Measurements from ENCODE around the gene TJP3. TPM values are rescaled to one million over a fixed set of nuclear protein-coding genes. Genes with fewer than 3 reads are reported as not detected.

TJP3 gene
- total RNA-seq, 2 donors from 2014 or later = 0.10 TPM; not detected in 1

GRCh38 chr19:3669947-3670795 lies 38.0 kb upstream of the TJP3 start:
- DNase-seq (ENCODE audit: low spot score) = peak; percentile 96
- intact Hi-C loops (cut with DNase I) = no loop called here

GRCh38 chr19:3670796-3671679 lies 37.1 kb upstream of the TJP3 start:
- DNase-seq (ENCODE audit: low spot score) = peak; percentile 96
- intact Hi-C loops (cut with DNase I) = no loop called here

GRCh38 chr19:3671680-3672574 lies 36.3 kb upstream of the TJP3 start:
- DNase-seq (ENCODE audit: low spot score) = peak; percentile 87
- intact Hi-C loops (cut with DNase I) = no loop called here

GRCh38 chr19:3672575-3672948 lies 35.6 kb upstream of the TJP3 start:
- intact Hi-C loops (cut with DNase I) = no loop called here
- no peak for DNase-seq (ENCODE audit: low spot score)

- DNase-seq (ENCODE audit: low spot score) = no peak
- intact Hi-C loops (cut with DNase I) = no loop called here
Measured at GRCh38 chr19:3672993-3673392, 35.2 kb upstream of the TJP3 start.

GRCh38 chr19:3673506-3674439 lies 34.4 kb upstream of the TJP3 start:
- no peak for DNase-seq (ENCODE audit: low spot score)

GRCh38 chr19:3674784-3675543 lies 33.2 kb upstream of the TJP3 start:
- no peak for DNase-seq (ENCODE audit: low spot score)
- intact Hi-C loops (cut with DNase I) = no loop called here

More at GRCh38 chr19:3673506-3674439, 34.4 kb upstream of the TJP3 start:
- intact Hi-C loops (cut with DNase I) = no loop called here

- intact Hi-C loops (cut with DNase I) = no loop called here
Measured at GRCh38 chr19:3678188-3678587, 30.0 kb upstream of the TJP3 start.

GRCh38 chr19:3679138-3679537 lies 29.0 kb upstream of the TJP3 start:
- intact Hi-C loops (cut with DNase I) = no loop called here
- no peak for DNase-seq (ENCODE audit: low spot score)

More at GRCh38 chr19:3678188-3678587, 30.0 kb upstream of the TJP3 start:
- DNase-seq (ENCODE audit: low spot score) = no peak

GRCh38 chr19:3679581-3679980 lies 28.6 kb upstream of the TJP3 start:
- DNase-seq (ENCODE audit: low spot score) = no peak
- intact Hi-C loops (cut with DNase I) = no loop called here

- DNase-seq (ENCODE audit: low spot score) = no peak
- intact Hi-C loops (cut with DNase I) = no loop called here
Measured at GRCh38 chr19:3680939-3681338, 27.2 kb upstream of the TJP3 start.

- no peak for DNase-seq (ENCODE audit: low spot score)
- intact Hi-C loops (cut with DNase I) = no loop called here
Measured at GRCh38 chr19:3682286-3682685, 25.9 kb upstream of the TJP3 start.

- peak; percentile 78 for DNase-seq (ENCODE audit: low spot score)
- intact Hi-C loops (cut with DNase I) = no loop called here
Measured at GRCh38 chr19:3682741-3683404, 25.3 kb upstream of the TJP3 start.

- DNase-seq (ENCODE audit: low spot score) = peak; percentile 86
- intact Hi-C loops (cut with DNase I) = no loop called here
Measured at GRCh38 chr19:3683405-3684053, 24.7 kb upstream of the TJP3 start.

GRCh38 chr19:3684054-3684816 lies 23.9 kb upstream of the TJP3 start:
- peak; percentile 66 for DNase-seq (ENCODE audit: low spot score)
- intact Hi-C loops (cut with DNase I) = no loop called here

Data from posterior vena cava (tissue), 2 donors.